Measurements from ENCODE around the gene CD47.

CD47 gene

GRCh38 chr3:108118038-108118768 lies 27.4 kb upstream of the CD47 start:
- DNase-seq = no peak
- intact Hi-C loops (cut with DNase I) = no loop called here

- DNase-seq = no peak
These were observed 26.5 kb upstream of the CD47 start for GRCh38 chr3:108117241-108117775.

GRCh38 chr3:108114423-108115065 lies 23.7 kb upstream of the CD47 start:
- peak in 2 of 10 donors; percentile 72 to 77 for DNase-seq
- intact Hi-C loops (cut with DNase I) = no loop called here

More at GRCh38 chr3:108117241-108117775, 26.5 kb upstream of the CD47 start:
- intact Hi-C loops (cut with DNase I) = no loop called here

GRCh38 chr3:108113975-108114374 lies 23.1 kb upstream of the CD47 start:
- intact Hi-C loops (cut with DNase I) = no loop called here
- DNase-seq = peak in 1 of 10 donors; percentile 85

- intact Hi-C loops (cut with DNase I) = no loop called here
- no peak for DNase-seq
These were observed 20.1 kb upstream of the CD47 start for GRCh38 chr3:108110934-108111333.

- intact Hi-C loops (cut with DNase I) = no loop called here
- DNase-seq = no peak
These were observed 17.6 kb upstream of the CD47 start for GRCh38 chr3:108108416-108108815.

- intact Hi-C loops (cut with DNase I) = no loop called here
- no peak for DNase-seq
These were observed 15.6 kb upstream of the CD47 start for GRCh38 chr3:108106449-108106848.

- no peak for DNase-seq
- intact Hi-C loops (cut with DNase I) = no loop called here
These were observed 15.2 kb upstream of the CD47 start for GRCh38 chr3:108106031-108106430.

- DNase-seq = no peak
- intact Hi-C loops (cut with DNase I) = no loop called here
These were observed 13.3 kb upstream of the CD47 start for GRCh38 chr3:108103886-108104797.

- intact Hi-C loops (cut with DNase I) = no loop called here
- DNase-seq = no peak
These were observed 12.4 kb upstream of the CD47 start for GRCh38 chr3:108103040-108103751.

- intact Hi-C loops (cut with DNase I) = no loop called here
- no peak for DNase-seq
These were observed 11.7 kb upstream of the CD47 start for GRCh38 chr3:108102420-108103039.

- intact Hi-C loops (cut with DNase I) = no loop called here
- no peak for DNase-seq
These were observed 10.3 kb upstream of the CD47 start for GRCh38 chr3:108100906-108101660.

- peak in 1 of 10 donors; percentile 70 for DNase-seq
- intact Hi-C loops (cut with DNase I) = no loop called here
These were observed 9.0 kb upstream of the CD47 start for GRCh38 chr3:108099679-108100428.

GRCh38 chr3:108099244-108099643 lies 8.4 kb upstream of the CD47 start:
- intact Hi-C loops (cut with DNase I) = no loop called here
- no peak for DNase-seq

- DNase-seq = no peak
- intact Hi-C loops (cut with DNase I) = no loop called here
These were observed 7.2 kb upstream of the CD47 start for GRCh38 chr3:108098003-108098370.

GRCh38 chr3:108097322-108098002 lies 6.6 kb upstream of the CD47 start:
- intact Hi-C loops (cut with DNase I) = no loop called here
- DNase-seq = no peak

- DNase-seq = no peak
- intact Hi-C loops (cut with DNase I) = no loop called here
These were observed 5.9 kb upstream of the CD47 start for GRCh38 chr3:108096532-108097321.
